NCI-H146 treated with DMSO at 0.1 percent for 48 hours (cell line): ENCODE results near the gene DVL1.
A peak's percentile ranks its signal among the peaks of the same experiment; 100 is the strongest.
"Not testable (repeated sequence)": the region's sequence is repeated elsewhere in the genome, so short reads cannot be mapped to it uniquely, and the experiment has no call there.

Experiments used
- DNase-seq: peaks from one replicate; lab custom pipeline; 2025; ENCODE audit not compliant: unreplicated experiment; lab: John Stamatoyannopoulos, UW

Gene DVL1

GRCh38 chr1:1349256-1350012 is at the start of gene DVL1:
Gene DVL1 (minus strand): TSS chr1:1349418. CDS start chr1:1349065, 353 bp downstream.
- no peak for DNase-seq

GRCh38 chr1:1398677-1399186 is 49.5 kb upstream of the DVL1 start:
- DNase-seq = no peak

GRCh38 chr1:1397839-1398523 is 48.8 kb upstream of the DVL1 start:
- DNase-seq = no peak

GRCh38 chr1:1395166-1395565 is 45.9 kb upstream of the DVL1 start:
- DNase-seq = no peak

- DNase-seq = no peak
These were observed 44.9 kb upstream of the DVL1 start for GRCh38 chr1:1394116-1394515.

GRCh38 chr1:1393428-1393827 is 44.2 kb upstream of the DVL1 start:
- no peak for DNase-seq

- DNase-seq = no peak
These were observed 43.8 kb upstream of the DVL1 start for GRCh38 chr1:1393014-1393413.

GRCh38 chr1:1391225-1391624 is 42.0 kb upstream of the DVL1 start:
- DNase-seq = no peak

GRCh38 chr1:1390675-1391074 is 41.5 kb upstream of the DVL1 start:
- no peak for DNase-seq

- DNase-seq = no peak
These were observed 38.9 kb upstream of the DVL1 start for GRCh38 chr1:1388078-1388472.

- DNase-seq = no peak
These were observed 38.2 kb upstream of the DVL1 start for GRCh38 chr1:1387098-1388077.

GRCh38 chr1:1385931-1386330 is 36.7 kb upstream of the DVL1 start:
- DNase-seq = no peak

GRCh38 chr1:1385339-1385738 is 36.1 kb upstream of the DVL1 start:
- not testable (repeated sequence) for DNase-seq

GRCh38 chr1:1381294-1381693 is 32.1 kb upstream of the DVL1 start:
- DNase-seq = no peak

GRCh38 chr1:1380860-1381259 is 31.6 kb upstream of the DVL1 start:
- no peak for DNase-seq

- DNase-seq = no peak
These were observed 28.5 kb upstream of the DVL1 start for GRCh38 chr1:1377540-1378205.

- DNase-seq = no peak
These were observed 27.5 kb upstream of the DVL1 start for GRCh38 chr1:1376551-1377226.

GRCh38 chr1:1374929-1375662 is 25.9 kb upstream of the DVL1 start, which contains the start of gene AURKAIP1:
Gene AURKAIP1 (minus strand): TSS chr1:1375207. CDS start chr1:1374756, 451 bp downstream.
- peak; percentile 91 for DNase-seq

GRCh38 chr1:1374589-1374928 is 25.3 kb upstream of the DVL1 start:
- no peak for DNase-seq
